BE2C (cell line): ENCODE results near the gene RAMP2.

Source experiments
- DNase-seq: peaks from one replicate; pipeline ENCODE4 v3.0.0-alpha.2; 2020
- H3K27me3 ChIP-seq: fragments of 250-450 bp; sonication (Bioruptor Pico); 2 replicates; pipeline ENCODE4 v1.5.1; 2020; ENCODE audit warnings: mild to moderate bottlenecking
- H3K36me3 ChIP-seq: fragments of 250-450 bp; sonication (Bioruptor Pico); 2 replicates; pipeline ENCODE4 v1.5.1; 2020; ENCODE audit warnings: mild to moderate bottlenecking
- H3K4me1 ChIP-seq: fragments of 250-450 bp; sonication (Bioruptor Pico); 2 replicates; pipeline ENCODE4 v1.5.1; 2020
- H3K4me3 ChIP-seq: 2 replicates; pipeline ENCODE4 v1.5.1; 2011; ENCODE audit warnings: low read depth, low read length
- H3K9me3 ChIP-seq: fragments of 250-450 bp; sonication (Bioruptor Pico); 2 replicates; pipeline ENCODE4 v1.5.1; 2020
- TF ChIP-seq, protein P1 (sequence below): IDR thresholded peaks from 2 replicates; pipeline ENCODE4 v1.5.1; 2012; ENCODE audit warnings: mild to moderate bottlenecking, low read depth, low read length

Gene RAMP2

GRCh38 chr17:42806249-42806648 is 45.2 kb downstream of the RAMP2 start:
- Histone ChIP-seq H3K36me3 (peaks cover 3% of the 10 kb centered on the region; the same call in 1 of the 2 replicates), H3K4me1 (no peaks in the 10 kb centered on the region), H3K4me3 (no peak overlapping the region), H3K27me3 (peaks cover 21% of the 10 kb centered on the region), H3K9me3 (no peaks in the 10 kb centered on the region; the same call in 1 of the 2 replicates)
- no peak for DNase-seq
- TF ChIP-seq, protein P1, sequence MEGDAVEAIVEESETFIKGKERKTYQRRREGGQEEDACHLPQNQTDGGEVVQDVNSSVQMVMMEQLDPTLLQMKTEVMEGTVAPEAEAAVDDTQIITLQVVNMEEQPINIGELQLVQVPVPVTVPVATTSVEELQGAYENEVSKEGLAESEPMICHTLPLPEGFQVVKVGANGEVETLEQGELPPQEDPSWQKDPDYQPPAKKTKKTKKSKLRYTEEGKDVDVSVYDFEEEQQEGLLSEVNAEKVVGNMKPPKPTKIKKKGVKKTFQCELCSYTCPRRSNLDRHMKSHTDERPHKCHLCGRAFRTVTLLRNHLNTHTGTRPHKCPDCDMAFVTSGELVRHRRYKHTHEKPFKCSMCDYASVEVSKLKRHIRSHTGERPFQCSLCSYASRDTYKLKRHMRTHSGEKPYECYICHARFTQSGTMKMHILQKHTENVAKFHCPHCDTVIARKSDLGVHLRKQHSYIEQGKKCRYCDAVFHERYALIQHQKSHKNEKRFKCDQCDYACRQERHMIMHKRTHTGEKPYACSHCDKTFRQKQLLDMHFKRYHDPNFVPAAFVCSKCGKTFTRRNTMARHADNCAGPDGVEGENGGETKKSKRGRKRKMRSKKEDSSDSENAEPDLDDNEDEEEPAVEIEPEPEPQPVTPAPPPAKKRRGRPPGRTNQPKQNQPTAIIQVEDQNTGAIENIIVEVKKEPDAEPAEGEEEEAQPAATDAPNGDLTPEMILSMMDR = no peak

GRCh38 chr17:42809250-42809649 is 48.2 kb downstream of the RAMP2 start:
- Histone ChIP-seq H3K4me3 (no peak overlapping the region), H3K9me3 (no peaks in the 10 kb centered on the region), H3K4me1 (no peaks in the 10 kb centered on the region), H3K36me3 (peaks cover 10% of the 10 kb centered on the region), H3K27me3 (peaks cover 7% of the 10 kb centered on the region)
- no peak for DNase-seq
- TF ChIP-seq, protein P1 = no peak
